ENCODE results near the gene ODR4.
"Not testable (repeated sequence)": the region's sequence is repeated elsewhere in the genome, so short reads cannot be mapped to it uniquely, and the experiment has no call there.

ODR4 gene

GRCh38 chr1:186375152-186375928 is at the start of gene ODR4, which contains the start of gene TPR:
ODR4 (plus strand) TSS chr1:186375838; CDS start chr1:186379786, 3,948 bp downstream.
TPR (minus strand) TSS chr1:186375253; CDS start chr1:186375028, 225 bp downstream.
- DNase-seq: peak; percentile 99

GRCh38 chr1:186326009-186326408 is 49.6 kb upstream of the ODR4 start:
- no peak for DNase-seq

DNA sequence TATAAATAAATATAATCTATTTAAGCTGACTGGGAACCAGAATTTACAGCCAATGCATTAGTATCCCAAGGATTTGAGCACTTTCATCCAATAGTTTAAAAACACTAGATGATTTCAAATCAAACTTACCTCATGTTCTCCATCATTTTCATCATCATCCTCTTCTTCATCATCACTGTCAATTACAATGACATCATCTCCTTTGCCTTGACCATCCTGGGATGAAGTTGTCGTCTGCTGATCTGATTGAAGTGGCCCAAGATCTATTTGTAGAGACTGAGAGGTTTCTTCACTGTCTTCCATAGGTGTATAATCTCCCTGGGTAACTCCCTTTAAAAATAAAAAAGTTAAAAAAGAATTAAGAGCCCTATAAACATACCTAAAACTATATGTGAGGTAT is 48.3 kb upstream of the ODR4 start:
- DNase-seq: no peak

DNA sequence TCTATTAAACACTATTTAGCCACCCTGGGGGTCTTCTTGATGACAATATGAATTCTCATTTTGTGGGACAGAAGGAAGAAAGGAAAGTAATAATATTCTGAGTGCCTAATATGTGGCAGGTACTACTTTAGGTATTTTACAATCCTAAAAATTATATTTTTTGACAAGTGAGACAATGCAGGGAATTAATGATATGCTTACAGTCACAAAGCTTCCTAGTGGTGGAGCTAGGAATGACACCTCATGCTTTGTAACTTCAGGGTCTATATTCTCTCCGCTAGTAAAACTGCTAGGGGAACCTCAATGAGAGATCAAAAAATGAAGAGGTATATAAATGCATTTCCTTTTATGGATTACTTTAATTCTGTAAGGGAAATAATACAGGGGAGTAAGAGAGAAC is 44.9 kb upstream of the ODR4 start:
- no peak for DNase-seq

DNA sequence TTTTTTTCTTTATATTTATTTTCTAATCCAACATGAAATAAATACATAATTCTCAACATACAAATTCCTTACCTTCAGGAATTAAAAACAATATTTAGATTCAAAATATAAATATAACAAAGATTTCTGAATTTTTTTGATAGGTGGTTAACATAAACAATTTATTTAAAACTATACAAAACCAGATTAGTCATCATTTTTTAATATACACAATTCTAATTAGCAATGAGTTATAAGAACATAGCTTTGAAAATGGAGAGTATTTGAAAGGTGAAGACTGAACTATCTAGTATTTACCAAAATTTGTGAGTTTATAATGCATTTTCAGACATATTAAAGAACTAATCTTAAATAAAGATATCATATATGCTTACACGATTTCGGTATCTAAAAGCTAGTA is 38.1 kb upstream of the ODR4 start:
- DNase-seq: no peak

DNA sequence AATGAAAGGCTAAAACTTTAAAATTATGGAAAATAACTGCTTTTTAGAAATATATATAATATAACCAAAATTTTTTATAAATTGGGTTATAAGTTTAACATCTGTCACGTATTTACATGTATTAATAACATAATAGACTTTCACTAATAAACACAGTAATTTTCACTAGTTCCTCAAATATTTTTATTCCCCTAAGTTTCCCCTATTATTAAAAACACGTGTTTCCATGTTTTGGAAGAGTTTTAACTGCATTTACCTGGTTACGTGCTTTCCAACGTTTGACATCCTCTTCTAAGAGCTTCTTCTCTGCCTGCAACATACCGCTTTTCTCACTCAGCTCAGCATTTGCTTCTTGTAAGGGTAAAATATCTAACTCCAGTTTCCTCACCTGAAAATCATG is 34.9 kb upstream of the ODR4 start:
- no peak for DNase-seq

DNA sequence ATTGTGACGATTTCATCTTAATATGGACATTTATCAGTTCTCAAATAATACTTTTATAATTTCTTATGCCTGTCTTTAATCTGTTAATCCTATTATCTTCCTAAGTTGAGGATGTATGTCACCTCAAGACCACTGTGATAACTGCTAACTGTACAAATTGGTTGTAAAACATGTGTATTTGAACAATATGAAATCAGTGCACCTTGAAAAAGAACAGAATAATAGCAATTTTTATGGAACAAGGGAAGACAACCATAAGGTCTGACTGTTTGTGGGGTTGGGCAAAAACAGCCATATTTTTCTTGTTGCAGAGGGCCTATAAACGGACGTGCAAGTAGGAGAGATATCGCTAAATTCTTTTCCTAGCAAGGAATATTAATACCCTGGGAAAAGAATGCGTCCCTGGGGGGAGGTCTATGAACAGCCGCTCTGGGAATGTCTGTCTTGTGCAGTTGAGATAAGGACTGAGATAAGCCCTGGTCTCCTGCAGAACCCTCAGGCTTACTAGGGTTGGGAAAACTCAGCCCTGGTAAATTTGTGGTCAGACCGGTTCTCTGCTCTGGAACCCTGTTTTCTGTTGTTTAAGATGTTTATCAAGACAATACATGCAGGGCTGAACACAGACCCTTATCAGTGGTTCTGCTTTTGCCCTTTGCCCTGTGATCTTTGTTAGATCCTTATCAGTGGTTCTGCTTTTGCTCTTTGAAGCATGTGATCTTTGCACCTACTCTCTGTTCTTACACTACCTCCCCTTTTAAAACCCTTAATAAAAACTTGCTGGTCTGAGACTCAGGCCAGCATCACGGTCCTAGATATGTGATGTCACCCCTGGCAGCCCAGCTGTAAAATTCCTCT is 27.6 kb upstream of the ODR4 start:
- DNase-seq: not testable (repeated sequence)

- peak; percentile 21 for DNase-seq
These were observed 1.1 kb upstream of the ODR4 start for GRCh38 chr1:186374303-186375151.

GRCh38 chr1:186375929-186376319 is 286 bp downstream of the ODR4 start:
- no peak for DNase-seq

- DNase-seq: no peak
These were observed 11.2 kb downstream of the ODR4 start for GRCh38 chr1:186386725-186387383.

- DNase-seq: no peak
These were observed 15.3 kb downstream of the ODR4 start for GRCh38 chr1:186390925-186391324.

- no peak for DNase-seq
These were observed 16.2 kb downstream of the ODR4 start for GRCh38 chr1:186391841-186392240.

- DNase-seq: not testable (repeated sequence)
These were observed 17.1 kb downstream of the ODR4 start for GRCh38 chr1:186392711-186393110.

GRCh38 chr1:186401446-186401845 is 25.8 kb downstream of the ODR4 start:
- not testable (repeated sequence) for DNase-seq

DNA sequence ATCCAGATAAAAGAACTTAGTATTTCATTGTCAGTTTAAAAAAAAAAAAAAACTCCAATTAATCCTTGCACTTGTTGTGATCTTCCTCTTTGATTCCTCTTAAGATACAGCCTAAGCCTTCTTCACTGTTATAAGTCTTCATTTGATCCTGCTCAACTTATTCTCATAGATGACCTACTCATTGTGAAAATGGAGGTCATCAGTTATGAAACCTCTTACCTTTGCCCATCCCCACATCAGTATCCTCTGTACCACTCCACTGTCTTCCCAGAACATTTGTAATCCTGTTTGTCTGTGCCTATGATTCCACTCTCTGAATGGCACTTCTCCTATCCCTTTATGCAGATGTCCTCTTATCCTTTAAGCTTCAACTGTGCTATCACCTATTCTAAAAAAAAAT is 28.0 kb downstream of the ODR4 start:
- no peak for DNase-seq

DNA sequence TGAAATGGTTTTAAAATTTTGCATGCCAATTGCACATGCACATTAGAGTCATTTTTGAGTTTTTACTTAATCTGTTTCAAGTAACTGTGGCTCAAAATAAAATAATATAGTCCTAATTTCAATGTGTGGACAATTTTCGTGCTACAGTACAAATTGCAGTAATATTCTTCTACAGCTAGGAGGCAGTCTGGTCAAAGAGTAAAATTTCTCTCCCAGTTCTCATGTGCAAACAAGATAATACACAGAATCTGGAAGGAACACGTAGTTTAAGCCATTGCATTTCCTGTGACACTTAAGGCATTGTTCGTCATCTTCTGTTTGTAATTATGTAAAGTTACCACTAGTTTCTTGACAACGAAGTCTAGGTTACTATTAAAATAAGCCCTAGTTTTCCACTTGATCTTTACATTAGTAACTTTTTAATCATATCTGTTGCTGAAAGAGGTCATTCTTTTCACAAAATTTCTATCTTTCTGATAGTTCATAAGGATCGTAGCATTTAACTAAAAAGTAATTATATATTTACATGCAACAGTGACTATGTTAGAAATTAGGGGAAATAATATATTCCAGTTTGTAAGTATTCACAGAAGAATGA is 28.9 kb downstream of the ODR4 start:
- peak; percentile 17 for DNase-seq

GRCh38 chr1:186409091-186409490 is 33.5 kb downstream of the ODR4 start:
- no peak for DNase-seq

DNA sequence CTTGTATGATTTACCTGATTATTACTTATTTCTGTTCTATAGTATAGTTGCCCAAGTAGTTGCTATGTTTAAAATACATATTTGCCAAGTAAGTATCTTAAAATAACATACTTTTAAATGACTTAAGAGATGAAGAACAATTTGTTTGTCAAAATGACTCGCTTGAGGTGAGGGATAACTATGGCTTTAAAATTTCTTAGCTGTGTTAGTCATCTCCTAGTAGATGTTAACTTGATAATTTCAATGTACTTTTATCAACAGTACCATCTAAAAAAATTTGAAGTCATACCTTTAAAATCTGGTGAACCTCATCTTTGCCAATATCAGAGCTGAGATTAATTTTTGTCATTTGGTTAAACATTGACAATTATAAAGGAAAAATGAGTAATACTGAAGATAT is 37.7 kb downstream of the ODR4 start:
- DNase-seq: no peak

DNA sequence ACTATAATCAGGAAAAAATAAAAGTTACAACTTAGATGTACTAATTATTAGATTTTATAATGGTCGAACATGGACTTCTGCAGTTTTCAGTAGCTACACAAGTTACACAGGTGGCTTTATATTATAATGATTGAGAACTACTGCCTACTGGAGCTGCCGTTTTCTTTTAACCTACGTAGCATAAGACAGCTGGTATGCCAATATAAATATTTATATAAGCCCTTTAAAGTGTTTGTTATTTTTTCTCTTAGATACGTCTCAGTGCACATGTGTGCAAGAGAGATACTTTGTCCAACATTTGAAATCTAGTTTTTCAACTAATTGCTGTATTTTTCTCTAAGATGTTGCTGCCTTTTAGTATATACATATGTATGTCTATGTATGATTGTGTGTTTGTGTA is 42.9 kb downstream of the ODR4 start:
- DNase-seq: no peak

- no peak for DNase-seq
These were observed 44.7 kb downstream of the ODR4 start for GRCh38 chr1:186420311-186420710.

- no peak for DNase-seq
These were observed 45.3 kb downstream of the ODR4 start for GRCh38 chr1:186420923-186421322.

- no peak for DNase-seq
These were observed 45.8 kb downstream of the ODR4 start for GRCh38 chr1:186421446-186421845.

Data from NCI-H1694 treated with DMSO at 0.1 percent for 48 hours (cell line).